HG03045 (cell line): ENCODE data around the gene SYK.
A peak's percentile ranks its signal among the peaks of the same experiment; 100 is the strongest.
"Not testable (repeated sequence)": the region's sequence is repeated elsewhere in the genome, so short reads cannot be mapped to it uniquely, and the experiment has no call there.

Experiments
- ATAC-seq: cut with Tn5 transposase; IDR thresholded peaks from one replicate; pipeline ENCODE4 v1.9.1; 2021; ENCODE audit warnings: mild to moderate bottlenecking, moderate library complexity; ENCODE audit not compliant: unreplicated experiment

SYK gene

GRCh38 chr9:90801241-90801972 is at the start of gene SYK:
Gene SYK, plus strand, starts transcription at chr9:90801819. Its CDS starts 42,080 bp downstream, at chr9:90843899.
- ATAC-seq, result peak; percentile 65

DNA sequence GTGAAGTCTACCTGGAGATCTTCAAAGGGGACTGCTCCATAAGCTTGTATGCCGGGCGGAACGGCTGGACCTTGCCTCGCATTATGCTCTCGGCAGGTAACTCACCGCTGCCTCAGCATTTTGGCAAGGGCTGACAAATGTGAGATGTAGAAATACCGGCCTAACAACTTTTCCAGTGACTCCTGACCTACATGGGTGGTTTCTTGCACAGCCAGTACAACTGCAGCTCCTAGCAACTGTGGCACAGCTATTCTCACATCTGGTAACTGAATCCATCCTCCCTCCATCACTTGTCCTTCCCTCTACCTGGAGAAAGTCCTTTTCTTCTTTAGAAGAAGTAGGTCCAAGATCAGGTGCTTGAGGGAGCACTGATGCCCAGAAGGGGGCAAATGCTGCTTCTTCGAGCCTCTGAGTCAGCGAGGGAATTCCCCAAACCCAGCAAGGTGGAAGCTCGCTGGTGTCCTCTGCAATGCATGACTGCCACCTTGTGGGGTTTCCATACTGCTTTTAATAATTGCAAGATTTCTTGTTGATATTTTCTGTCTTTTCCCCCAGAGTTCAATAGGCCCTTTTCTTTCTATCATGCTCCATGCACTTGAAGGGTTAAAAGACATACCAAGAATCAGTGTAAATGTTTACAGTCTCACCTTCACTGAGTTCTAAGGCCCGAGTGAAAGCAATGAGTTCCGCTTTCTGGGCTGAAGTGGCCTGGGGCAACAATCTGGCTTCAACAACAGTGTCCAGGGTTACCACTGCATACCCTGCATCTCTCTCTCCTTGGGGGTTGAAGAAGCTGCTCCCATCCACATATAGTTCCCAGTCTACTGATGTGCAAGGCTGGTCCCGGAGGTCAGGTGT is 45.9 kb upstream of the SYK start:
- ATAC-seq, result not testable (repeated sequence)

GRCh38 chr9:90760577-90760976 is 41.0 kb upstream of the SYK start:
- ATAC-seq, result not testable (repeated sequence)

DNA sequence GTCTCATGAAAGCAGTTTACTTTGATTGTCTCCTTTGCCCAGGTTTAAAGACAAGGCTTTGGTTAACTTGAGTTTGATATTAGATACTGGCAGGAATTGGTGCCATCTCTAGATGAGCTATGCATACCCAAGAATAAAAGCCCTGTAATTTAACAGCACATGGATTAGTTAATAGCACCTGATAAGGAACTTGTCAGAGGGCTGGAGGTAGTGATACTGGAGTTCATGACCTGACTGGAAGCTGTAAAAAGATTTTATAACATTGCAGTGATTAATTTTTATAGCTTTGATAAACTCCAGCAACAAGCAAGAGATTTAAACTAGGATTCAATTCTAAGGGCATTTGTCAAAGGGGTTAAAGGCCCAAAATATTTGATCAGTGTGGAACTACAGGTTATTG is 34.9 kb upstream of the SYK start:
- no peak for ATAC-seq

GRCh38 chr9:90767523-90768100 is 34.0 kb upstream of the SYK start:
- no peak for ATAC-seq

- ATAC-seq, result no peak
Observed at GRCh38 chr9:90770182-90770738, 31.4 kb upstream of the SYK start.

DNA sequence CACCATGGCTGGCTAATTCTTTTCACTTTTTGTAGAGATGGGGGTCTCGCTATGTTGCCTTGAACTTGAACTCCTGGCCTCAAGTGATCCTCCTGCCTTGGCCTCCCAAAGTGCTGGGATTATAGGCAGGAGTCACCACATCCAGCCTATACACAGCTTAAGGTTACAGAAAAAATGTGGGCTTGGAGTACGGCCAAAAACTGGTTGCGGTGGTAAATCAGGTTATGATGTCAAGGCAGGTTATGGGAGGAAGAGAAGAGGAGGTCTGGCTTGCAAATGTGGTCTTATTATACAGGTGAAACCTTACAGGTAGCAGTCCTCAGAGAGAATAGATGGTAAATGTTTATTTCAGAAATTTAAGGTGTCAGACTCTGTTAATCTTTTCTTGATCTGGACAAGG is 30.7 kb upstream of the SYK start:
- no peak for ATAC-seq

GRCh38 chr9:90772386-90772785 is 29.2 kb upstream of the SYK start:
- no peak for ATAC-seq

DNA sequence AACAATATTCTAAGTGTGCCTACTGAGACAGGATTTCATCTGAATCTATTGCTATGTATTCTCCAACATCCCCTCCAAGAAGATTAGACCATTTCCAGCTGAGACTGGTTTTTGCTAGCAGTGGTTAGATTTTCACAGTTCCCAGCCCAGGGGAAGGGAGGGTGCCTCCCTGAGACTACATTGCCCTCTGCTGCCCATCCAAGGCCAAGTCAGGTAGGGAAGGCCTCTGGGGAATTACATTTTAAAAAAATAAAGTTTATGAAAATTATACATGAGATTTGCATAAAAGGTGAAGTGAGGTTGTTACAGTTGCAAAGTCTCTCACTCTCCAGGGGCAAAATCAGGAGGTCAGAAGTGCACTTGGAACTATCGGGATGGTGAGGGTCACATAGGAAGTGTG is 28.0 kb upstream of the SYK start:
- no peak for ATAC-seq

DNA sequence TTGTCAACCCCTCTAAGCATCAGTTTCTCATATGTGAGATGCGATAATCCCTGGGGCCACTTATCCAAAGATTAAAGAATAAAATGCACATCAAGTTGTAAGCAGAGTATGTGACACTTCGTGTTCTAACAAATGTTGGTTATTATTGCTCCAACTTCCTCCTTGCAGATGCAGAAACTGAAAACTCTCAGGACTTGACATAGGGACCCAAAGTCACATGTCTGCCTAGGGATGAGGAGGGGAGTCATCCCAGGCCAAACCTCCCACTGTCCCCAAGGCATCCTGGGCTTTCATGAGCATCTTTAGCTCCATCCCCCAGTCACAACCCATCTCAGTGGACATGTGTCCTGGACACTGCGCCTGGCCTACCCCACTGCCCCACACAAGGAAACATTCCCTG is 27.5 kb upstream of the SYK start:
- no peak for ATAC-seq

- ATAC-seq, result peak; percentile 93
Observed at GRCh38 chr9:90774682-90775081, 26.9 kb upstream of the SYK start.

DNA sequence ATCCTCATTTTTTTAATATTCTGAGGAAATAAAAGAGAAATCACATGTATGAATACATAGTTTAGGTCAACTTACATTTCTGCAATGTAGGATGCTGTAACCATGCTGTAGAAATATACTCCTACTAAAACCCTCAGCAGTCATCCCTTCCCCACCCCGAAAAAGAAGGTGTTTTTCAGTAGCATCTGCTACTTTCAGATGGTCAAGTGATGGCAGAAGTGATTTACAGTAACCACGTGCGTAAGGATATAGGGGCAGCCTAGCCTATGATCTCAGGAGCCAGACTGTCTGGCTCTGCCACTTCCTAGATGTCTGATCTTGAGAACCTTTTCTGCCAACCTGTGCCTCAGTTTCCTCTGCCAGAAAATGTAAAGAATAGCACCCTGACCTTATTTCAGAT is 26.0 kb upstream of the SYK start:
- ATAC-seq, result no peak

- no peak for ATAC-seq
Observed at GRCh38 chr9:90778746-90779145, 22.9 kb upstream of the SYK start.

GRCh38 chr9:90783552-90783951 is 18.1 kb upstream of the SYK start:
- no peak for ATAC-seq

- no peak for ATAC-seq
Observed at GRCh38 chr9:90783964-90784363, 17.7 kb upstream of the SYK start.

GRCh38 chr9:90787771-90788460 is 13.7 kb upstream of the SYK start:
- ATAC-seq, result no peak

- ATAC-seq, result not testable (repeated sequence)
Observed at GRCh38 chr9:90788527-90788926, 13.1 kb upstream of the SYK start.

DNA sequence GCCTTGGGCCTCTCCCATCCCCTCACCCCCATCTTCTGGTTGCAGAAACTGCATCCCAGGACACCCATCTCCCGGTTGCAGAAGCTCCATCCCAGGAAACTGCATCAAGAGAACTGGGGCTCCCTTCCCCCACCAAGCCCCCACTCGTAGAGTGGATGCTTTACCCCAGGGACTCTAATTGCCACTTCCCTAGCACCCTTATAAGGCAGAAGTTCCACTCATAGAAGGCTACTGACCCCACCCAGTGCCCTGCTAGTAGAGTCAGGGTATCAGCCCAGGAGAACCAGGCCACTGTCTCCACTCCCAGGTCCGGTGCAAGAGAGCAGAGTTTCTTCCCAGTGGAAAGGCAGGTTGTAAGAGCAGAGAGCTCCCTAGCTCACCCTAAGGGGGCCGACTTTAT is 12.2 kb upstream of the SYK start:
- no peak for ATAC-seq

DNA sequence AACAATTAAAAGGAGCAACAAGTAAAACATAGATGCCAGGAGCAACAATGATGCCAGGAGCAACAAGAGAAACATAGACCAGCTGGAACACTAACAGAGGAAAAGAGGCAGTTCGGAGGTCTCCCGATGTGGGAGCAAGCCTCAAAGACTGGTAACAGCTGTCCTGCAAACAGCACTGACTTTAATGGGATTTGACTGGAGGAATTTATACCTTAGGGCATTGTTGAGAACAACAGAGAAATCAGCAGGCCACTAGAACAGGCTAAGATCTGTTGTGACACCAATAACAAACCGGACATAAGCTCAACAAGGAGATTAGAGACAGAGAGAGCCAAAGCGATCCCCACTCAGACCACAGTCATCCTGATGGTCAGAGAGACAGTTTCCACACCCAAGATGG is 11.8 kb upstream of the SYK start:
- no peak for ATAC-seq

GRCh38 chr9:90793024-90793423 is 8.6 kb upstream of the SYK start:
- ATAC-seq, result not testable (repeated sequence)

GRCh38 chr9:90793729-90794128 is 7.9 kb upstream of the SYK start:
- no peak for ATAC-seq
